Measurements from ENCODE around the gene EVPLL. TPM values are rescaled to one million over a fixed set of nuclear protein-coding genes. Genes with fewer than 3 reads are reported as not detected.
"Not testable (repeated sequence)": the region's sequence is repeated elsewhere in the genome, so short reads cannot be mapped to it uniquely, and the experiment has no call there.

Gene EVPLL
- polyA plus RNA-seq, 3 donors, result not detected

- Histone ChIP-seq H3K9me3 (replicated peaks in 1 of 2; ENCODE audit: control insufficient read depth in 1 of 2, insufficient read depth in 1 of 2, low read length in 2 of 2) (no peaks in the 10 kb centered on the region), H2AFZ (ENCODE audit: insufficient read depth, low read depth, low read length, poor library complexity, severe bottlenecking) (no peak overlapping the region), H3K4me2 (replicated peaks; ENCODE audit: extremely low read depth, low read length, poor library complexity, severe bottlenecking) (no peak overlapping the region), H3K79me2 (ENCODE audit: insufficient read depth, low read length) (peaks cover 18% of the 10 kb centered on the region), H3K27me3 (ENCODE audit: control insufficient read depth in 2 of 2, insufficient read depth in 2 of 2, low read length in 2 of 2) (no peaks in the 10 kb centered on the region), H3K9ac (ENCODE audit: insufficient read depth, low read length, poor library complexity, severe bottlenecking) (no peak overlapping the region), H4K20me1 (ENCODE audit: insufficient read depth, low read length) (peaks cover 40% of the 10 kb centered on the region), H3K36me3 (replicated peaks in 1 of 2; ENCODE audit: control insufficient read depth in 1 of 2, insufficient read depth in 2 of 2, low read length in 2 of 2) (peaks cover 55 to 76% of the 10 kb centered on the region in 2 donors), H3K27ac (ENCODE audit: low read depth in 1 of 2, low read length in 2 of 2) (peak overlapping the region in 1 of 2 donors; percentile 36), H3K4me3 (replicated peaks in 1 of 3; ENCODE audit: low read depth in 2 of 3, low read length in 3 of 3) (no peak overlapping the region), H3K4me1 (ENCODE audit: control insufficient read depth in 1 of 2, insufficient read depth in 2 of 2, low read length in 2 of 2) (no peaks in the 10 kb centered on the region)
- Mint-ChIP-seq H3K9me3 (no peaks in the 10 kb centered on the region), H3K36me3 (peaks cover 56 to 89% of the 10 kb centered on the region in 2 donors), H3K27me3 (ENCODE audit: low read depth in 3 of 3) (no peaks in the 10 kb centered on the region), H3K4me1 (no peaks in the 10 kb centered on the region), H3K27ac (peak overlapping the region in 2 of 7 donors; percentile 82 to 83), H3K4me3 (no peak overlapping the region)
- WGBS (ENCODE audit: insufficient coverage), result 85% methylated on average over 7 of the region's 9 CpGs
- intact Hi-C loops (cut with micrococcal nuclease), result no loop called here
- TF ChIP-seq CTCF (IDR thresholded peaks at IDR 0.05), result no peak
- DNase-seq, result no peak
These were observed 45.7 kb upstream of the EVPLL start for GRCh38 chr17:18331879-18332278.

GRCh38 chr17:18332909-18333489 is 44.6 kb upstream of the EVPLL start:
- Mint-ChIP-seq H3K4me1 (no peaks in the 10 kb centered on the region), H3K36me3 (peaks cover 48 to 86% of the 10 kb centered on the region in 2 donors), H3K27me3 (ENCODE audit: low read depth in 3 of 3) (no peaks in the 10 kb centered on the region), H3K27ac (no peak overlapping the region), H3K4me3 (no peak overlapping the region), H3K9me3 (peaks cover 0 to under 1% (median 0%) of the 10 kb centered on the region in 7 donors)
- Histone ChIP-seq H3K79me2 (ENCODE audit: insufficient read depth, low read length) (peaks cover 8% of the 10 kb centered on the region), H3K9ac (ENCODE audit: insufficient read depth, low read length, poor library complexity, severe bottlenecking) (no peak overlapping the region), H3K27ac (ENCODE audit: low read depth in 1 of 2, low read length in 2 of 2) (peak overlapping the region in 1 of 2 donors; percentile 37), H3K9me3 (replicated peaks in 1 of 2; ENCODE audit: control insufficient read depth in 1 of 2, insufficient read depth in 1 of 2, low read length in 2 of 2) (no peaks in the 10 kb centered on the region), H3K27me3 (ENCODE audit: control insufficient read depth in 2 of 2, insufficient read depth in 2 of 2, low read length in 2 of 2) (no peaks in the 10 kb centered on the region), H3K4me3 (replicated peaks in 1 of 3; ENCODE audit: low read depth in 2 of 3, low read length in 3 of 3) (no peak overlapping the region), H3K4me1 (ENCODE audit: control insufficient read depth in 1 of 2, insufficient read depth in 2 of 2, low read length in 2 of 2) (no peaks in the 10 kb centered on the region), H4K20me1 (ENCODE audit: insufficient read depth, low read length) (peaks cover 29% of the 10 kb centered on the region), H3K4me2 (replicated peaks; ENCODE audit: extremely low read depth, low read length, poor library complexity, severe bottlenecking) (no peak overlapping the region), H3K36me3 (replicated peaks in 1 of 2; ENCODE audit: control insufficient read depth in 1 of 2, insufficient read depth in 2 of 2, low read length in 2 of 2) (peaks cover 47 to 65% of the 10 kb centered on the region in 2 donors), H2AFZ (ENCODE audit: insufficient read depth, low read depth, low read length, poor library complexity, severe bottlenecking) (no peak overlapping the region)
- intact Hi-C loops (cut with micrococcal nuclease), result no loop called here
- no peak for DNase-seq
- TF ChIP-seq CTCF (IDR thresholded peaks at IDR 0.05), result no peak
- 60% methylated on average over 2 of the region's 4 CpGs for WGBS (ENCODE audit: insufficient coverage)

- H3K9ac ChIP-seq (ENCODE audit: insufficient read depth, low read length, poor library complexity, severe bottlenecking); H3K79me2 ChIP-seq (ENCODE audit: insufficient read depth, low read length); H3K4me1 Mint-ChIP-seq; H3K27me3 Mint-ChIP-seq (ENCODE audit: low read depth in 3 of 3); H2AFZ ChIP-seq (ENCODE audit: insufficient read depth, low read depth, low read length, poor library complexity, severe bottlenecking); H3K27ac ChIP-seq (ENCODE audit: low read depth in 1 of 2, low read length in 2 of 2); H3K4me3 ChIP-seq (replicated peaks in 1 of 3; ENCODE audit: low read depth in 2 of 3, low read length in 3 of 3); H3K9me3 Mint-ChIP-seq; H4K20me1 ChIP-seq (ENCODE audit: insufficient read depth, low read length); DNase-seq; H3K27ac Mint-ChIP-seq; H3K4me3 Mint-ChIP-seq; H3K27me3 ChIP-seq (ENCODE audit: control insufficient read depth in 2 of 2, insufficient read depth in 2 of 2, low read length in 2 of 2); H3K4me2 ChIP-seq (replicated peaks; ENCODE audit: extremely low read depth, low read length, poor library complexity, severe bottlenecking); H3K4me1 ChIP-seq (ENCODE audit: control insufficient read depth in 1 of 2, insufficient read depth in 2 of 2, low read length in 2 of 2); intact Hi-C loops (cut with micrococcal nuclease); H3K9me3 ChIP-seq (replicated peaks in 1 of 2; ENCODE audit: control insufficient read depth in 1 of 2, insufficient read depth in 1 of 2, low read length in 2 of 2): not testable (repeated sequence)
- peaks cover 36 to 75% of the 10 kb centered on the region in 2 donors for H3K36me3 Mint-ChIP-seq
- 98% methylated on average over 10 of the region's 25 CpGs for WGBS (ENCODE audit: insufficient coverage)
- peaks cover 29 to 30% of the 10 kb centered on the region in 2 donors for H3K36me3 ChIP-seq (replicated peaks in 1 of 2; ENCODE audit: control insufficient read depth in 1 of 2, insufficient read depth in 2 of 2, low read length in 2 of 2)
These were observed 39.4 kb upstream of the EVPLL start for GRCh38 chr17:18338158-18338557.

Measured in CD14-positive monocyte (primary cell).